Naive thymus-derived CD8-positive, alpha-beta T cell (primary cell): ENCODE measurements around the gene CCDC27. TPM values are rescaled to one million over a fixed set of nuclear protein-coding genes. Genes with fewer than 3 reads are reported as not detected.
A peak's percentile ranks its signal among the peaks of the same experiment; 100 is the strongest.

Source experiments
- ATAC-seq, 2 donors: fragments of 150-1000 bp; cut with Tn5 transposase in 1 of 2; sonication (Bioruptor Pico), chemical (Tn5 transposase) in 1 of 2; 1 replicate in 1 of 2; 2 replicates in 1 of 2; pipeline ENCODE4 v1.10.0; 2021; ENCODE audit warnings: mild to moderate bottlenecking in 2 of 2, moderate library complexity in 2 of 2
- POLR2A ChIA-PET: fragments of 350-600 bp; sonication (Branson Sonifier 250); formaldehyde crosslinking; loops from one replicate; lab custom pipeline; 2021; ENCODE audit warnings: antibody characterized with exemption; lab: Charles Lee
- DNase-seq, 10 donors: peaks; one replicate each; pipeline versions ENCODE4 v3.0.0 to v3.0.0-alpha.2; 2020 to 2022
- H3K27ac Mint-ChIP-seq, 10 donors: one replicate each; pipeline ENCODE4 v1.8.0; 2020 to 2022; ENCODE audit warnings: mild to moderate bottlenecking in 10 of 10, mixed read lengths in 10 of 10, moderate library complexity in 4 of 10, inconsistent platforms in 1 of 10
- H3K27me3 Mint-ChIP-seq, 5 donors: one replicate each; pipeline ENCODE4 v1.8.0; 2021 to 2022; ENCODE audit warnings: mixed read lengths in 5 of 5
- H3K36me3 Mint-ChIP-seq, 3 donors: one replicate each; pipeline ENCODE4 v1.8.0; 2020 to 2022; ENCODE audit warnings: mixed read lengths in 3 of 3, mild to moderate bottlenecking in 2 of 3, inconsistent platforms in 1 of 3
- H3K4me1 Mint-ChIP-seq, 4 donors: one replicate each; pipeline ENCODE4 v1.8.0; 2021 to 2022; ENCODE audit warnings: mixed read lengths in 4 of 4
- H3K4me3 Mint-ChIP-seq, 10 donors: one replicate each; pipeline ENCODE4 v1.8.0; 2020 to 2022; ENCODE audit warnings: mild to moderate bottlenecking in 10 of 10, mixed read lengths in 10 of 10, moderate library complexity in 6 of 10, inconsistent platforms in 1 of 10
- H3K9me3 Mint-ChIP-seq, 9 donors: one replicate each; pipeline ENCODE4 v1.8.0; 2020 to 2022; ENCODE audit warnings: mixed read lengths in 9 of 9, mild to moderate bottlenecking in 3 of 9, inconsistent platforms in 1 of 9, moderate library complexity in 1 of 9
- polyA plus RNA-seq, 3 donors: library from polyadenylated mRNA; unstranded; fragments of 300-500 nt; fragmentation: Illumina TruSeq; gene quantifications; one replicate each; pipeline ENCODE4 v1.2.3, GENCODE V29; 2021
- total RNA-seq, 8 experiments: library from RNA in 2 of 8; stranded (reverse) in 2 of 8; gene quantifications; one replicate each; pipeline ENCODE4 v1.2.3 and lab custom pipeline; 2021 to 2026

The CCDC27 gene
- total and polyA plus RNA-seq, 5 experiments from 2014 or later: not detected

- Mint-ChIP-seq H3K4me1 (no peaks in the 10 kb centered on the region), H3K4me3 (no peak overlapping the region), H3K27me3 (no peaks in the 10 kb centered on the region), H3K9me3 (no peaks in the 10 kb centered on the region), H3K27ac (no peak overlapping the region), H3K36me3 (peaks cover 0 to 61% (median 13%) of the 10 kb centered on the region in 3 donors)
- POLR2A ChIA-PET: no interaction called here
- DNase-seq (peak in 1 of 10 donors; percentile 40), ATAC-seq (no peak)
Measured at GRCh38 chr1:3817821-3818597, 65.8 kb downstream of the CCDC27 start.

- Mint-ChIP-seq H3K9me3 (peaks cover 0 to 1% (median 0%) of the 10 kb centered on the region in 9 donors), H3K27me3 (no peaks in the 10 kb centered on the region), H3K36me3 (peaks cover 0 to 67% (median 13%) of the 10 kb centered on the region in 3 donors), H3K27ac (peak overlapping the region in 1 of 10 donors; percentile 11), H3K4me3 (no peak overlapping the region), H3K4me1 (no peaks in the 10 kb centered on the region)
- DNase-seq (peak in 1 of 10 donors; percentile 41), ATAC-seq (no peak)
- POLR2A ChIA-PET: no interaction called here
Measured at GRCh38 chr1:3819771-3820200, 67.5 kb downstream of the CCDC27 start.

- no peak for DNase-seq
- peaks cover 0 to 63% (median 13%) of the 10 kb centered on the region in 3 donors for H3K36me3 Mint-ChIP-seq
- ATAC-seq: no peak
- peaks cover 0 to 1% (median 0%) of the 10 kb centered on the region in 9 donors for H3K9me3 Mint-ChIP-seq
- POLR2A ChIA-PET: no interaction called here
- H3K4me3 Mint-ChIP-seq: no peak overlapping the region
- H3K27ac Mint-ChIP-seq: no peak overlapping the region
- H3K27me3 Mint-ChIP-seq: no peaks in the 10 kb centered on the region
- no peaks in the 10 kb centered on the region for H3K4me1 Mint-ChIP-seq
Measured at GRCh38 chr1:3820316-3820715, 68.1 kb downstream of the CCDC27 start.

GRCh38 chr1:3821004-3821403 lies 68.8 kb downstream of the CCDC27 start:
- Mint-ChIP-seq H3K4me3 (no peak overlapping the region), H3K4me1 (no peaks in the 10 kb centered on the region), H3K36me3 (peaks cover 0 to 63% (median 14%) of the 10 kb centered on the region in 3 donors), H3K27ac (peak overlapping the region in 1 of 10 donors; percentile 62), H3K9me3 (peaks cover 0 to 1% (median 0%) of the 10 kb centered on the region in 9 donors), H3K27me3 (no peaks in the 10 kb centered on the region)
- POLR2A ChIA-PET: no interaction called here
- DNase-seq (no peak), ATAC-seq (no peak)

Other genes with a start within 250 kb of the CCDC27 start
- gene MEGF6, start 140.9 kb upstream of the CCDC27 start, total RNA-seq: 100 to 1,000 TPM; 197 to 198 TPM
- 1 to 10 TPM; 2.2 to 3.5 (median 2.5) TPM for gene MEGF6, start 140.9 kb upstream of the CCDC27 start, polyA plus RNA-seq
- 10 to 100 TPM; 57.4 to 61.7 TPM for gene TPRG1L, start 127.4 kb upstream of the CCDC27 start, total RNA-seq
- gene TPRG1L, start 127.4 kb upstream of the CCDC27 start, polyA plus RNA-seq: 10 to 100 TPM; 41.9 to 48.3 (median 42.3) TPM
- gene WRAP73, start 102.3 kb upstream of the CCDC27 start, total RNA-seq: 10 to 100 TPM; 37.4 to 46.8 TPM
- gene WRAP73, start 102.3 kb upstream of the CCDC27 start, polyA plus RNA-seq: 10 to 100 TPM; 26.3 to 32.1 (median 26.4) TPM
- not detected for gene TP73, start 99.9 kb upstream of the CCDC27 start, total RNA-seq
- under 1 TPM in 2 of 3 donors, not detected in 1; 0.04 to 0.06 TPM for gene TP73, start 99.9 kb upstream of the CCDC27 start, polyA plus RNA-seq
- 1 to 10 TPM; 2.8 to 5.7 TPM for gene SMIM1, start 20.3 kb downstream of the CCDC27 start, total RNA-seq
- 1 to 10 TPM; 1.3 to 2.3 (median 1.4) TPM for gene SMIM1, start 20.3 kb downstream of the CCDC27 start, polyA plus RNA-seq
- 10 to 100 TPM; 46.0 to 52.6 TPM for gene LRRC47, start 44.0 kb downstream of the CCDC27 start, total RNA-seq
- gene LRRC47, start 44.0 kb downstream of the CCDC27 start, polyA plus RNA-seq: 10 to 100 TPM; 23.9 to 34.9 (median 34.6) TPM
- gene CEP104, start 104.8 kb downstream of the CCDC27 start, total RNA-seq: 10 to 100 TPM; 51.3 to 59.0 TPM
- gene CEP104, start 104.8 kb downstream of the CCDC27 start, polyA plus RNA-seq: 10 to 100 TPM; 13.1 to 19.4 (median 18.4) TPM
- 10 to 100 TPM; 20.6 to 21.1 TPM for gene DFFB, start 105.0 kb downstream of the CCDC27 start, total RNA-seq
- 10 to 100 TPM in 1 of 3 donors, 1 to 10 TPM in 2; 8.5 to 12.5 (median 9.8) TPM for gene DFFB, start 105.0 kb downstream of the CCDC27 start, polyA plus RNA-seq
- 10 to 100 TPM; 27.7 to 29.9 TPM for gene C1orf174, start 147.8 kb downstream of the CCDC27 start, total RNA-seq
- gene C1orf174, start 147.8 kb downstream of the CCDC27 start, polyA plus RNA-seq: 10 to 100 TPM; 16.4 to 27.6 (median 17.9) TPM